HFF-Myc (cell line): ENCODE measurements around the gene GSTO2.
"Not testable (repeated sequence)": the region's sequence is repeated elsewhere in the genome, so short reads cannot be mapped to it uniquely, and the experiment has no call there.

Experiments used
- DNase-seq: peaks from one replicate; pipeline ENCODE4 v3.0.0-alpha.2; 2011; ENCODE audit warnings: low read depth; ENCODE audit errors: extremely low read depth
- H3K4me3 ChIP-seq: replicated peaks from 2 replicates; pipeline ENCODE4 v1.5.1; 2011; ENCODE audit warnings: low read depth, mild to moderate bottlenecking, control low read depth, low read length
- TF ChIP-seq, protein P1 (sequence below): IDR thresholded peaks from 2 replicates; pipeline ENCODE4 v1.5.1; 2012; ENCODE audit warnings: mild to moderate bottlenecking, low read depth, low read length, control low read depth; ENCODE audit errors: missing control alignments

Gene GSTO2

GRCh38 chr10:104245066-104245632 lies 23.8 kb upstream of the GSTO2 start:
- TF ChIP-seq, protein P1, sequence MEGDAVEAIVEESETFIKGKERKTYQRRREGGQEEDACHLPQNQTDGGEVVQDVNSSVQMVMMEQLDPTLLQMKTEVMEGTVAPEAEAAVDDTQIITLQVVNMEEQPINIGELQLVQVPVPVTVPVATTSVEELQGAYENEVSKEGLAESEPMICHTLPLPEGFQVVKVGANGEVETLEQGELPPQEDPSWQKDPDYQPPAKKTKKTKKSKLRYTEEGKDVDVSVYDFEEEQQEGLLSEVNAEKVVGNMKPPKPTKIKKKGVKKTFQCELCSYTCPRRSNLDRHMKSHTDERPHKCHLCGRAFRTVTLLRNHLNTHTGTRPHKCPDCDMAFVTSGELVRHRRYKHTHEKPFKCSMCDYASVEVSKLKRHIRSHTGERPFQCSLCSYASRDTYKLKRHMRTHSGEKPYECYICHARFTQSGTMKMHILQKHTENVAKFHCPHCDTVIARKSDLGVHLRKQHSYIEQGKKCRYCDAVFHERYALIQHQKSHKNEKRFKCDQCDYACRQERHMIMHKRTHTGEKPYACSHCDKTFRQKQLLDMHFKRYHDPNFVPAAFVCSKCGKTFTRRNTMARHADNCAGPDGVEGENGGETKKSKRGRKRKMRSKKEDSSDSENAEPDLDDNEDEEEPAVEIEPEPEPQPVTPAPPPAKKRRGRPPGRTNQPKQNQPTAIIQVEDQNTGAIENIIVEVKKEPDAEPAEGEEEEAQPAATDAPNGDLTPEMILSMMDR: no peak
- DNase-seq: no peak
- H3K4me3 ChIP-seq: no peak overlapping the region

DNA sequence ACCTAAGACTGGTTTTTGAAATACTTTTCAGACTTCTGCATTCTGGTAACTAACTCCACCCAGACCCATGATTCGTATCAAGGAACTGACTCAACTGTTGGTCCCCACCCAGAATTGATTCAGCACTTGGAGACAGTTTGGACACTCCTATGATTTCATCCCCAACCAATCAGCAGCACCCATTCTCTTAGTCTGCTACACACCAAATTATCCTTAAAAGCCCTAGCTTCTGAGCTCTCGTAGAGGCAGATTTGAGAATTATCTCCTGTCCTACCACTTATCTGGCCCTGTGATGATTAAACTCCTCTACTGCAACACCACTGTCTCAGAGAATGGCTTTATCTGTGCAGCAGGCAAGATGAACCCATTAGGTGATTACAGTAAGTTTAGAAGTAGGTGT lies 22.0 kb upstream of the GSTO2 start:
- no peak for DNase-seq
- no peak overlapping the region for H3K4me3 ChIP-seq
- TF ChIP-seq, protein P1: no peak

- TF ChIP-seq, protein P1: no peak
- DNase-seq: no peak
- H3K4me3 ChIP-seq: no peak overlapping the region
These were observed 21.4 kb upstream of the GSTO2 start for GRCh38 chr10:104247513-104248146.

DNA sequence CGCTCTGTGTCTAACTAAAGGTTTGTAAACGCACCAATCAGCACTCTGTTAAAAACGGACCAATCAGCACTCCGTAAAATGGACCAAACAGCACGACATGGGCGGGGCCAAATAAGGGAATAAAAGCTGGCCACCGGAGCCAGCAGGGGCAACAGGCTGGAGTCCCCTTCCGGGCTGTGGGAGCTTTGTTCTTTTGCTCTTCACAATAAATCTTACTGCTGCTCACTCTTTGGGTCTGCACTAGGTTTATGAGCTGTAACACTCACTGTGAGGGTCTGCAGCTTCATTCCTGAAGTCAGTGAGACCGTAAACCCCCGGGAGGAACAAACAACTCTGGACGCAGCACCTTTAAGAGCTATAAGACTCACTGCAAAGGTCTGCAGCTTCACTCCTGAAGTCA lies 20.1 kb upstream of the GSTO2 start:
- H3K4me3 ChIP-seq, DNase-seq: not testable (repeated sequence)

- TF ChIP-seq, protein P1: no peak
- H3K4me3 ChIP-seq: no peak overlapping the region
- DNase-seq: no peak
These were observed 18.6 kb upstream of the GSTO2 start for GRCh38 chr10:104250371-104250770.

GRCh38 chr10:104251443-104251842 lies 17.5 kb upstream of the GSTO2 start:
- TF ChIP-seq, protein P1: no peak
- no peak overlapping the region for H3K4me3 ChIP-seq
- DNase-seq: no peak

DNA sequence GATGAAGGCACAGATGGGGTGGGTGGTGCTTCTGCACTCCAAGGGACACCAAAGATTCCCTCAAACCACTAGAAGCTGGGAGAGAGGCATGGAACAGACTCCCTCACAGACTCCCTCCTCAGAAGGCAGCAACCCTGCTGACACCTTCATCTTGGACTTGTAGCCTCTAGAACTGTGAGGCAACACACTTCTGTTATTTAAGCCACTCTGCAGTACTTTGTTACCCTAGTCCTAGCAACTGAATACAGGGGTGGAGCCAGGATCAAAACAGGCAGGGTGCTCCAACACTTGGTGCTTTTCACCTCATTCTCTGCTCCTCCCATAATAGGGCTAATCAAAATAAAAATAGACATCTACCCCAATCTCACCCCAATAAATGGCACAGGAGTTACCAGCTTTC lies 16.6 kb upstream of the GSTO2 start:
- TF ChIP-seq, protein P1: no peak
- no peak overlapping the region for H3K4me3 ChIP-seq
- no peak for DNase-seq
